ENCODE results near the gene MANSC4. TPM values are rescaled to one million over a fixed set of nuclear protein-coding genes. Genes with fewer than 3 reads are reported as not detected.

MANSC4 gene
- total and polyA plus RNA-seq, 2 experiments from 2014 or later = not detected

DNA sequence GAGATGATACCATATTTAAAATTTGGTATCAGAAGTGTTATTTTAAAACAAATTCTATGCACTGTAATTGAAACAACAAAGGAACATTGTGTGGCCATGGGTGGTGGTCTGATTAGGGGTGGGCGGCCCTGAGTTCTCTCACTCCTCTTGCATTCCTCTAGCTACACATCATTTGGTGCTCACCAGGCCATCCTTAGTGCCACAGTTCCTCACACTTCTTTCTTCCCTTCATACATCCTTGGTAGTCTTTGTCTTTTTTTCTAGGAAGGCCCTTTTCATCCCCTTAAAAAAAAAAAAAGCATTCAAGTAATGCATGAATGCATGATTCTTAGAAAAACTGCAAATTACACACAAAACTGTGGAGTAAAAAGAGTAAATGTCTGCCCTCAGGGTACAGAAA, 2.4 kb upstream of the MANSC4 start:
- H3K9ac ChIP-seq = no peak overlapping the region
- peak overlapping the region; percentile 78 for H3K4me2 ChIP-seq (ENCODE audit: unreplicated experiment)
- in situ Hi-C loops (cut with MboI) = no loop called here

DNA sequence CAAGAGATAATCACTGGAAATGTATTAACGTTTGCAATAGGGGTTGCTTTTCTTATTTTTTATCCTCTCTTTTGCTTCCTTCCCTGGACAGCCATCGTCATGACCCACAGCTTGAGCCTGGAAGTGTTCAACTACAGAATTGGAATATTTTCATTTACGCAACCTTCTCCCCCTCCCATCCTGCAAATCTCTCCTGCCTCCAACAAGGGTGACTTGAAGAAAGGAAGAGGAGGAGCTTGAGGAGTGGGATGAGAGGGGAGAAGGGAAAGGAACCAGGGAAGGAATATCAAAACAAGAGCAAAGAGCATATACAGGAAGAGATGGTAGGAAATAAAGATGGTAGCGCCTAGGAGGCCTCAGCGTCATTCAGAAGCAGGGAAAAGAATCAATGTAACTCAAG, 1.6 kb upstream of the MANSC4 start:
- WGBS, 2 experiments (ENCODE audit: low coverage in 1 of 2, low lambda C conversion rate in 2 of 2, missing lambda C conversion rate in 2 of 2) = 77 to 78% methylated on average over 5 of the region's 5 CpGs
- Histone ChIP-seq H2AFZ (no peak overlapping the region), H3K4me1 (ENCODE audit: insufficient read depth) (peaks cover 28% of the 10 kb centered on the region), H3K27ac (0 out of 2 replicates have a peak overlapping the region, but pooled peaks have one; percentile 3), H3K9ac (peak overlapping the region; percentile 89; the same call in 1 of the 2 replicates), H3K4me2 (ENCODE audit: unreplicated experiment) (peak overlapping the region; percentile 78), H3K27me3 (replicated peaks; ENCODE audit: insufficient read depth) (no peaks in the 10 kb centered on the region), H3K9me2 (ENCODE audit: insufficient read depth) (no peaks in the 10 kb centered on the region), H3K36me3 (ENCODE audit: low read depth) (no peaks in the 10 kb centered on the region), H3F3A (ENCODE audit: insufficient read depth) (peaks cover 29% of the 10 kb centered on the region), H3K9me3 (ENCODE audit: low read depth) (no peaks in the 10 kb centered on the region), H3K4me3 (peak overlapping the region; percentile 81), H3K79me2 (ENCODE audit: insufficient read depth) (peaks cover 63% of the 10 kb centered on the region), H4K20me1 (ENCODE audit: insufficient read depth) (no peaks in the 10 kb centered on the region)
- DNase-seq = no peak
- in situ Hi-C loops (cut with MboI) = no loop called here
- TF ChIP-seq EZH2phosphoT487 (IDR thresholded peaks at IDR 0.05; ENCODE audit: insufficient read depth, low read depth) (no peak), EZH2 (IDR thresholded peaks at IDR 0.05; ENCODE audit: insufficient read depth, poor library complexity, severe bottlenecking) (no peak)

More for the DNA sequence above, 2.4 kb upstream of the MANSC4 start:
- H3K27ac ChIP-seq = no peak overlapping the region
- TF ChIP-seq EZH2phosphoT487 (IDR thresholded peaks at IDR 0.05; ENCODE audit: insufficient read depth, low read depth) (no peak), EZH2 (IDR thresholded peaks at IDR 0.05; ENCODE audit: insufficient read depth, poor library complexity, severe bottlenecking) (no peak)
- no peaks in the 10 kb centered on the region for H3K27me3 ChIP-seq (replicated peaks; ENCODE audit: insufficient read depth)
- 91 to 97% methylated on average over 1 of the region's 1 CpG for WGBS, 2 experiments (ENCODE audit: low coverage in 1 of 2, low lambda C conversion rate in 2 of 2, missing lambda C conversion rate in 2 of 2)
- H3K4me3 ChIP-seq = peak overlapping the region; percentile 81; the same call in 1 of the 2 replicates
- H3K9me2 ChIP-seq (ENCODE audit: insufficient read depth) = no peaks in the 10 kb centered on the region
- H3K9me3 ChIP-seq (ENCODE audit: low read depth) = no peaks in the 10 kb centered on the region
- peaks cover 26% of the 10 kb centered on the region for H3F3A ChIP-seq (ENCODE audit: insufficient read depth)
- H4K20me1 ChIP-seq (ENCODE audit: insufficient read depth) = no peaks in the 10 kb centered on the region
- H2AFZ ChIP-seq = no peak overlapping the region
- no peaks in the 10 kb centered on the region for H3K36me3 ChIP-seq (ENCODE audit: low read depth)
- peak; percentile 13 for DNase-seq
- peaks cover 71% of the 10 kb centered on the region for H3K79me2 ChIP-seq (ENCODE audit: insufficient read depth)
- H3K4me1 ChIP-seq (ENCODE audit: insufficient read depth) = peaks cover 28% of the 10 kb centered on the region

DNA sequence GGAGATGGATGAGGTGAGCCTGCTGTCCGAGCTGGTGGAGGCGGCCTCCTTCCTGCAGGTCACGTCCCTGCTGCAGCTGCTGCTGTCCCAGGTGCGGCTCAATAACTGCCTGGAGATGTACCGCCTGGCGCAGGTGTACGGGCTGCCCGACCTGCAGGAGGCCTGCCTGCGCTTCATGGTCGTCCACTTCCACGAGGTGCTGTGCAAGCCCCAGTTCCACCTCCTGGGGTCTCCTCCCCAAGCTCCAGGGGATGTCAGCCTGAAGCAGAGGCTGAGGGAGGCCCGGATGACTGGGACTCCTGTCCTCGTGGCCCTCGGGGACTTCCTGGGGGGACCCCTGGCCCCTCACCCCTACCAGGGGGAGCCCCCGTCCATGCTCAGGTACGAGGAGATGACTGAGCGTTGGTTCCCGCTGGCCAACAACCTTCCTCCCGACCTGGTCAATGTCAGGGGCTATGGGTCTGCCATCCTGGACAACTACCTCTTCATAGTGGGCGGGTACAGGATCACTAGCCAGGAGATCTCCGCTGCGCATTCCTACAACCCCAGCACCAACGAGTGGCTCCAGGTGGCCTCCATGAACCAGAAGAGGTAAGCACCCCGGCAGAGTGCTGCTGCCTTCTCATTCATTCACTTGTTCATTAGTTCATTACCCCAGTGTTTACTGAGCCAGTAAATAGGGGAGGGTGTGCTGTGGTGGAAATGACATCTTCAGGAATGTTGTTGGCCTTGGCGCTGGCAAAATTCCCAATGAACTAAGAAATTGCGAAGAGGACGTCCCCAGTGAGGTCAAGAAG, 774 bp upstream of the MANSC4 start:
- DNase-seq = peak; percentile 64
- 14 to 20% methylated on average over 24 to 27 of the region's 27 CpGs for WGBS, 2 experiments (ENCODE audit: low coverage in 1 of 2, low lambda C conversion rate in 2 of 2, missing lambda C conversion rate in 2 of 2)
- Histone ChIP-seq H3K79me2 (ENCODE audit: insufficient read depth) (peaks cover 55% of the 10 kb centered on the region), H3K4me1 (ENCODE audit: insufficient read depth) (peaks cover 21% of the 10 kb centered on the region), H4K20me1 (ENCODE audit: insufficient read depth) (no peaks in the 10 kb centered on the region), H3F3A (ENCODE audit: insufficient read depth) (peaks cover 21% of the 10 kb centered on the region), H3K9me3 (ENCODE audit: low read depth) (no peaks in the 10 kb centered on the region), H3K4me3 (peak overlapping the region; percentile 81), H3K9ac (peak overlapping the region; percentile 89), H3K4me2 (ENCODE audit: unreplicated experiment) (peak overlapping the region; percentile 78), H3K9me2 (ENCODE audit: insufficient read depth) (no peaks in the 10 kb centered on the region), H3K36me3 (ENCODE audit: low read depth) (no peaks in the 10 kb centered on the region), H2AFZ (peak overlapping the region; percentile 72), H3K27ac (peak overlapping the region; percentile 76), H3K27me3 (replicated peaks; ENCODE audit: insufficient read depth) (no peaks in the 10 kb centered on the region)
- TF ChIP-seq EZH2phosphoT487 (IDR thresholded peaks at IDR 0.05; ENCODE audit: insufficient read depth, low read depth) (no peak), EZH2 (IDR thresholded peaks at IDR 0.05; ENCODE audit: insufficient read depth, poor library complexity, severe bottlenecking) (no peak)
- in situ Hi-C loops (cut with MboI) = no loop called here

DNA sequence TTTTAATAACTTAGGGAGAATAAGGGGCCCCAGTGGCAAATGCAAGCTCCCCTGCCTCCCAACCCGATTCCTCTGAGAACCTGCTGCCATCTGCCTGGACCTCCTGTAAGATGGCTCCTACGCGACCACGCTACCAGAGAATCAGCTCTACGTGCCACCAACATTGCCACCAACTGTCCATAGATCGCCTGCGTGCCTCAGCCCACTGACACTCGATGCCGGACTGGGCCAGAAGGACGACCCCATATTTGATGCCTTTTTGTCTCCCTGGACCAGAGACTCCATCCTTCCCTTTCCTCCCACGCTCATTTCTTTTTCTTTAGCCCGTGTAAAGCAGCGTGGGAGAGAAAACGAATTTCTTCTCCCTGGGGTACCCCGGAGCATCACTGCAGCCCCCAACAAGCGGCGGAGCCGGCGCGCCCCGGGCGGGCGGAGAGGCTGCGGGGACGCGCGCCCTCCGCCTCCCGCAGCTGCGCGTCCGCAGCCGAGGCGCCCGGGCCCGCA, 568 bp downstream of the MANSC4 start:
- H3K27me3 ChIP-seq (replicated peaks; ENCODE audit: insufficient read depth) = no peaks in the 10 kb centered on the region
- H3K9me3 ChIP-seq (ENCODE audit: low read depth) = no peaks in the 10 kb centered on the region
- H3K9me2 ChIP-seq (ENCODE audit: insufficient read depth) = no peaks in the 10 kb centered on the region

More for the DNA sequence above, 568 bp downstream of the MANSC4 start:
- DNase-seq = peak; percentile 39
- H3K36me3 ChIP-seq (ENCODE audit: low read depth) = no peaks in the 10 kb centered on the region
- peak overlapping the region; percentile 94 for H2AFZ ChIP-seq
- peaks cover 43% of the 10 kb centered on the region for H3K79me2 ChIP-seq (ENCODE audit: insufficient read depth)
- H3K4me3 ChIP-seq = peak overlapping the region; percentile 81
- peaks cover 13% of the 10 kb centered on the region for H3K4me1 ChIP-seq (ENCODE audit: insufficient read depth)
- H3K9ac ChIP-seq = peak overlapping the region; percentile 89
- peak overlapping the region; percentile 76 for H3K27ac ChIP-seq
- H3F3A ChIP-seq (ENCODE audit: insufficient read depth) = 0 out of 2 replicates have a peak, but pooled peaks cover 10% of the 10 kb centered on the region
- H3K4me2 ChIP-seq (ENCODE audit: unreplicated experiment) = peak overlapping the region; percentile 88
- 1 to 2% methylated on average over 35 to 36 of the region's 36 CpGs for WGBS, 2 experiments (ENCODE audit: low coverage in 1 of 2, low lambda C conversion rate in 2 of 2, missing lambda C conversion rate in 2 of 2)
- in situ Hi-C loops (cut with MboI) = no loop called here
- no peaks in the 10 kb centered on the region for H4K20me1 ChIP-seq (ENCODE audit: insufficient read depth)
- TF ChIP-seq EZH2phosphoT487 (IDR thresholded peaks at IDR 0.05; ENCODE audit: insufficient read depth, low read depth) = no peak
- no peak for TF ChIP-seq EZH2 (IDR thresholded peaks at IDR 0.05; ENCODE audit: insufficient read depth, poor library complexity, severe bottlenecking)

All from GM23248 (cell line).